Suppressor macrophage treated with lipopolysaccharide for 4 hours (primary cell): ENCODE results near the gene TMEM87B.

Experiments
- DNase-seq: peaks from one replicate; pipeline ENCODE4 v3.0.0-alpha.2; 2020

TMEM87B gene

GRCh38 chr2:112153501-112153900 is 98.4 kb downstream of the TMEM87B start:
- no peak for DNase-seq

GRCh38 chr2:112154246-112155117 is 99.4 kb downstream of the TMEM87B start:
- no peak for DNase-seq

GRCh38 chr2:112155331-112156151 is 100.5 kb downstream of the TMEM87B start:
- peak; percentile 7 for DNase-seq

GRCh38 chr2:112156152-112156986 is 101.3 kb downstream of the TMEM87B start:
- no peak for DNase-seq

GRCh38 chr2:112157472-112157871 is 102.4 kb downstream of the TMEM87B start:
- DNase-seq: peak; percentile 19

- no peak for DNase-seq
Observed at GRCh38 chr2:112159454-112159921, 104.4 kb downstream of the TMEM87B start.

- no peak for DNase-seq
Observed at GRCh38 chr2:112160283-112161250, 105.5 kb downstream of the TMEM87B start.

- DNase-seq: no peak
Observed at GRCh38 chr2:112161431-112162145, 106.5 kb downstream of the TMEM87B start.

- no peak for DNase-seq
Observed at GRCh38 chr2:112162341-112162740, 107.3 kb downstream of the TMEM87B start.

GRCh38 chr2:112162956-112163355 is 107.9 kb downstream of the TMEM87B start:
- no peak for DNase-seq

GRCh38 chr2:112163541-112163981 is 108.5 kb downstream of the TMEM87B start:
- no peak for DNase-seq

- DNase-seq: no peak
Observed at GRCh38 chr2:112164876-112165275, 109.8 kb downstream of the TMEM87B start.

GRCh38 chr2:112165296-112165695 is 110.2 kb downstream of the TMEM87B start:
- DNase-seq: no peak

GRCh38 chr2:112166806-112167499 is 111.9 kb downstream of the TMEM87B start:
- DNase-seq: no peak

- no peak for DNase-seq
Observed at GRCh38 chr2:112168422-112169124, 113.5 kb downstream of the TMEM87B start.
